T-helper 2 cell treated with Interferon-gamma antibody and Interleukin-4, amounts not matched to agents 5 μg/mL and 100 μg/mL, for 36 hours (primary cell): ENCODE measurements around the gene MTX2.
"Not testable (repeated sequence)": the region's sequence is repeated elsewhere in the genome, so short reads cannot be mapped to it uniquely, and the experiment has no call there.

Experiments used
- DNase-seq: peaks from one replicate; pipeline ENCODE4 v3.0.0; 2021; ENCODE audit warnings: low spot score
- H3K27ac Mint-ChIP-seq: one replicate; pipeline ENCODE4 v1.8.0; 2021; ENCODE audit warnings: mild to moderate bottlenecking, mixed read lengths
- H3K27me3 Mint-ChIP-seq: one replicate; pipeline ENCODE4 v1.8.0; 2021; ENCODE audit warnings: low read depth, mixed read lengths
- H3K36me3 Mint-ChIP-seq: one replicate; pipeline ENCODE4 v1.8.0; 2021; ENCODE audit warnings: low read depth, mixed read lengths
- H3K4me1 Mint-ChIP-seq: one replicate; pipeline ENCODE4 v1.8.0; 2021; ENCODE audit warnings: low read depth, mixed read lengths
- H3K4me3 Mint-ChIP-seq: one replicate; pipeline ENCODE4 v1.8.0; 2022; ENCODE audit warnings: mild to moderate bottlenecking, moderate library complexity, mixed read lengths
- H3K9me3 Mint-ChIP-seq: one replicate; pipeline ENCODE4 v1.8.0; 2021; ENCODE audit warnings: mixed read lengths

The MTX2 gene

DNA sequence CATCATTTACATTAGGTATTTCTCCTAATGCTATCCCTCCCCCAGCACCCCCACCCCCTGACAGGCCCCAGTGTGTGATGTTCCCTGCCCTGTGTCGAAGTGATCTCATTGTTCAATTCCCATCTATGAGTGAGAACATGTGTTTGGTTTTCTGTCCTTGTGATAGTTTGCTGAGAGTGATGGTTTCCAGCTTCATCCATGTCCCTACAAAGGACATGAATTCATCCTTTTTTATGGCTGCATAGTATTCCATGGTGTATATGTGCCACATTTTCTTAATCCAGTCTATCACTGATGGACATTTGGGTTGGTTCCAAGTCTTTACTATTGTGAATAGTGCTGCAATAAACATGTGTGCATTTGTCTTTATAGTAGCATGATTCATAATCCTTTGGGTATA, 36.8 kb downstream of the MTX2 start:
- peaks cover 34% of the 10 kb centered on the region for H3K36me3 Mint-ChIP-seq
- not testable (repeated sequence) for H3K4me1 Mint-ChIP-seq, H3K9me3 Mint-ChIP-seq, H3K27me3 Mint-ChIP-seq, H3K4me3 Mint-ChIP-seq, H3K27ac Mint-ChIP-seq, DNase-seq

DNA sequence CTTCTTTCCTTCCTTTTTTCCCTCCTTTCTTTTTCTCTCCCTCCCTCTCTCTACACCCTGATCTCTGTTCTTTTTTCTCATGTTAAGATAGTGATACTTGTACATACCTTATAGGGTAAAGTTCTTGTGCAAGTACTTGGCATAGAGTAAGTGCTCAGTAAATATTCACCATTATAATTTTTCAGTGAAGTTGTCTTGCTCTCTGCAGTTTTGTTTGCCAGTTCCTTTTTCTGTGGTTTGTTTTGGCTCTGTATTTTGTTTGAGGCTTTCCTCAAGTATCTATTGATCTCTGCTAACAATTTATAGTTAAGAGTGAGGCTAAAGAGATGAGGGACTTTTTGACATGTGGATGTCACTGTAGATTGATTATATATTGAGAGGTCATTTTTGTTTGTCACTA, 48.0 kb downstream of the MTX2 start:
- peak overlapping the region; percentile 16 for H3K27ac Mint-ChIP-seq
- no peaks in the 10 kb centered on the region for H3K36me3 Mint-ChIP-seq
- no peak overlapping the region for H3K4me3 Mint-ChIP-seq
- H3K27me3 Mint-ChIP-seq = no peaks in the 10 kb centered on the region
- DNase-seq = no peak
- H3K4me1 Mint-ChIP-seq = peaks cover 4% of the 10 kb centered on the region
- H3K9me3 Mint-ChIP-seq = no peaks in the 10 kb centered on the region

DNA sequence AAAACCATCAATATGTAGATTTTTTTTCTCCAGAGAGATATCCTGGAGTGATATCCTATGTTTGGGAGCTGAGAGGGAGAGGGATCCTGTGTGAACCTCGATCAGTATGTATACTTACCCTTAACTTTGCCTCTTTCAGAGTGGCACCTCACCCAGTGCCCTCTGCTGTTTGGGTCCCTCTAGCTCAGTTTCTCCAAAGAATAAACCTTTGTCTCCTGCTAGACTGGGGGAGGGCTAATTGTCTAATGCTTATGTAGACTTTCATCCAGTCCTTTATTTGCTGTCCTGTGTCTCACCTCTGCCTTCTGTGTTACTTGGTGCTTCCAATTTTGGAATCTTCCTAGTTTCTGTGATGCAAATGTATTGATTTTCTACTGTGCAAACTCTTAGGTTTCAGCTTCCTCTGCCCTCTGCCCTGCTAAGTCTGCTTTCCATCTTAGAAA, 48.4 kb downstream of the MTX2 start:
- Mint-ChIP-seq H3K36me3 (no peaks in the 10 kb centered on the region), H3K4me1 (peaks cover 4% of the 10 kb centered on the region), H3K27me3 (no peaks in the 10 kb centered on the region), H3K27ac (no peak overlapping the region), H3K4me3 (no peak overlapping the region), H3K9me3 (no peaks in the 10 kb centered on the region)
- no peak for DNase-seq

DNA sequence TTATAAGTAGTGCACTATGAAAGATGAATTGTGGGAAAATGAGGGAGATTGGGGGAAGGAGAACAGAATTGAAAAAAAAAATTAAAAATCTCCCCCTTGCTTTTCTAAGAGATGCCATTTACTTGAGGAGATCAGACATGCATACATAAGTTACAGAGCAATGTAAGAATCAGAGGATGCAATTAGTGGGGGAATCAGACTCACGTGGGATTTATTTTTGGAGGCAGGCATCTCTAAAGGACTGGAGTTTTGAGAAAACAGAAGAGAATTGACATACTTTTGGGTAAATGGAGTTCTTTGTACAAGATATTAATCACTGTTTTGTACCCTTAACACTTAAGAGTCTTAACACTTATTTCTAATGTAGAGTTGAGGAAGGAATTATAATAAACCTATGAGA, 52.7 kb downstream of the MTX2 start:
- H3K27ac Mint-ChIP-seq = no peak overlapping the region
- no peak overlapping the region for H3K4me3 Mint-ChIP-seq
- H3K9me3 Mint-ChIP-seq = no peaks in the 10 kb centered on the region
- no peaks in the 10 kb centered on the region for H3K36me3 Mint-ChIP-seq
- H3K4me1 Mint-ChIP-seq = peaks cover 4% of the 10 kb centered on the region
- DNase-seq = no peak
- no peaks in the 10 kb centered on the region for H3K27me3 Mint-ChIP-seq

DNA sequence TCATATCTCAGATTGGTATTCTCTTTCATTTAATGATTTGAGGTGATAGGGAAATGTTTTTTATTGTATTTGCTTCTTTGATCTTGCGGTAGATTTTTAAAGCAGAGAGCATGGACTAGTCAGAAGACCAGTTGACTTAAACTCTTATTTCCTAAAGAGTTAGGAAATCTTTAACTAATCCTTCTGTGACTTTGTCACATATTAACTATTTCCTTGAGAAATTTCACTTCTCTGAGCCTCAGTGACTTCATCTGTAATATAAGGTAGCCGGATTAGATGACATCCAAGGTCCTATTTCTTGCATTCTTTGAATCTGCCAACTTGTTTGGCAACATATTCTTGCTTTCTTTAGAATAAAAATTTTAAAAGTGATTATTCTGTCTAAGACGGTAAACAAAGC, 55.6 kb downstream of the MTX2 start:
- Mint-ChIP-seq H3K27ac (no peak overlapping the region), H3K4me1 (no peaks in the 10 kb centered on the region), H3K4me3 (no peak overlapping the region), H3K9me3 (no peaks in the 10 kb centered on the region), H3K36me3 (peaks cover 2% of the 10 kb centered on the region), H3K27me3 (no peaks in the 10 kb centered on the region)
- DNase-seq = no peak

DNA sequence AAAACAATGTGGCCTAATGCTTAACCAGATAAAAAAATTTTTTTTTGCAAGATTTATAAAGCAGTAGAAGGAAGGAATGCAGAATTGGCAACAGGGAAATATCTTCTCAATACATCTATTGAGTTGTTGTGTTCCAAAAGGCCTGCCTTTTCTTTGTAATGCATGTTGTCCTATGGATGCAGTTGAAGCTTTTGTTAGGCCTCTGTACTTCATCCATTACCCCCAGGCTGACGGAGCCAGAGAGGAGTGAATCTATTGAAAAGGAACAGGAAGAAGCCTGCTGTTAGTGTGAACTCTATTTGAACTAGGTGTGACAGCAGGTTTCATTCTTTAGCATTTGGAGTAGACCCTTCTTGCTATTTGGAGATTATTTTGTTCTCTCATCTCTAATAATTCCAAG, 56.5 kb downstream of the MTX2 start:
- Mint-ChIP-seq H3K27ac (no peak overlapping the region), H3K4me1 (no peaks in the 10 kb centered on the region), H3K9me3 (no peaks in the 10 kb centered on the region), H3K4me3 (no peak overlapping the region), H3K36me3 (peaks cover 2% of the 10 kb centered on the region), H3K27me3 (no peaks in the 10 kb centered on the region)
- no peak for DNase-seq

DNA sequence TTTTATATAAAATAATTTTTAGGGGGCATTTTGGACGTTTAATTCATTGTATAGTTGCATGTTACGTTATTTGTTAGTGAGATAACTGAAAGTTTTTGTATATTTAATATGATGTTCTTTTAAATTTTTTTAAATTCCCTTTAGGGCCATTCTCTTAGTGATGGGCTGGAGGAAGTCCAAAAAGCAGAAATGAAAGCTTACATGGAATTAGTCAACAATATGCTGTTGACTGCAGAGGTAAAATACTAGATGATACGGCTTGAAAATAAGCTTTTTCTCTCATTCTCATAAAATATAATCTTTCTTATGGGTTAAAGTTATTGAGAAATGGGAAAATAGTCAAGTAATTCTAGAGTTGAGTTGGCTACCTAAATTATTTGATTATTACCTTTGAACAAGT, 58.9 kb downstream of the MTX2 start:
- Mint-ChIP-seq H3K27ac (no peak overlapping the region), H3K4me3 (no peak overlapping the region), H3K4me1 (no peaks in the 10 kb centered on the region), H3K27me3 (no peaks in the 10 kb centered on the region), H3K9me3 (no peaks in the 10 kb centered on the region), H3K36me3 (peaks cover 2% of the 10 kb centered on the region)
- DNase-seq = no peak

DNA sequence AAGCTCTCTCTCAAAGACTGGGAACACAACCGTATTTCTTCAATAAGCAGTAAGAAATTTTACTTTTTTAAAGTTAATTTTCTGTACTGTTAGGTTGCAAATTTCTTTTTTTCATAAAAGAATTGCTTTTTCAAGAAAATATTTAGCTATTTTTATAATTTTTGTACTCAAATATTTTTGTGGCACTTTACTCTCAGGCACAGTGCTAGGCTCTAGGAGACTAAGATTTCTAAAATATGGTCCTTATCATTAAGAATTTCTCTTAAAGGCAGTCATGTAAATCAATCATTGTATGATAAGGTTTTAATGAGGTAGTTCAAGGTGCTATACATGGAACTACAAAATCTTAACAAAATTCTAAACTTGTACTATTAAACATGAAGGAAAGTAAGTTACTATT, 61.4 kb downstream of the MTX2 start:
- no peak for DNase-seq
- Mint-ChIP-seq H3K36me3 (peaks cover 2% of the 10 kb centered on the region), H3K27me3 (no peaks in the 10 kb centered on the region), H3K4me1 (no peaks in the 10 kb centered on the region), H3K4me3 (no peak overlapping the region), H3K27ac (no peak overlapping the region), H3K9me3 (no peaks in the 10 kb centered on the region)

DNA sequence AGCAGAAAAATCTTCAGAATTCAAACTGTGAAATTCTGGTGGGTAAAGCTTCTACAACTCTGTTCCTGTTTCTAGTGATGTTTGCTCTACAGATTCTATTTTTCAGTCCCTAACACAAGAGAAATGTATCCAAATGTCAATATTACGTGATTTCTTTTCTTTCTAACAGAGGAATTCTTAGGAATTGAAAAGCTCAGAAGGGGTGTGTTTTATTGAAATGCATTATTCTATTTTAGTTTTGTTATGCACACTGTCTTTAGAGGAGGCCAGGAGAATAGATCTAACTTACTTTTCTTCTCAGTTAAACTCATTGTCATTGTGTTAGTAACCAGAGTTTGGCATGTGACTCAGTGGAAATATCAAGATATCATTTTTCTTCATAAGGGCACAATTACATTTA, 62.4 kb downstream of the MTX2 start:
- Mint-ChIP-seq H3K27me3 (no peaks in the 10 kb centered on the region), H3K4me1 (no peaks in the 10 kb centered on the region), H3K4me3 (no peak overlapping the region), H3K27ac (no peak overlapping the region), H3K36me3 (peaks cover 2% of the 10 kb centered on the region), H3K9me3 (no peaks in the 10 kb centered on the region)
- DNase-seq = no peak

DNA sequence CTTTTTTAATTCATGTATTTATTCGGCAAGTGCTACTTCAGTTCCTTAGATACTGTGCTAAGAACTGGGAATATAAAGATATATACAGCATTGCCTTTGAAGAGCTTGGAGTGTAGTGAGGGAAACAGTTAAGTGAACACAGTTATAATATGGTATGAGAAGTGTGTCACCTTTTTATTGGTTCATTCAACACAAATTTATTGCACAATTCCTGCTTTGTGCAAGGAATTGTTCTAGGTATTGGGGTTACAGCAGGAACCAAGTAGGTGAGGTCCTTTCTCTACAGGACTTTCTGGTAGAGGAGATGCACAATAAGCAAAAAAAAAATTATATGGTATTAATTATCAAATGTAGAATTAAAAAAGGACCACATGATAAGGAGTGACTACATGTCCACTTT, 65.5 kb downstream of the MTX2 start:
- Mint-ChIP-seq H3K4me1 (no peaks in the 10 kb centered on the region), H3K27me3 (no peaks in the 10 kb centered on the region), H3K4me3 (no peak overlapping the region), H3K27ac (no peak overlapping the region), H3K9me3 (no peaks in the 10 kb centered on the region), H3K36me3 (peaks cover 6% of the 10 kb centered on the region)
- DNase-seq = no peak

DNA sequence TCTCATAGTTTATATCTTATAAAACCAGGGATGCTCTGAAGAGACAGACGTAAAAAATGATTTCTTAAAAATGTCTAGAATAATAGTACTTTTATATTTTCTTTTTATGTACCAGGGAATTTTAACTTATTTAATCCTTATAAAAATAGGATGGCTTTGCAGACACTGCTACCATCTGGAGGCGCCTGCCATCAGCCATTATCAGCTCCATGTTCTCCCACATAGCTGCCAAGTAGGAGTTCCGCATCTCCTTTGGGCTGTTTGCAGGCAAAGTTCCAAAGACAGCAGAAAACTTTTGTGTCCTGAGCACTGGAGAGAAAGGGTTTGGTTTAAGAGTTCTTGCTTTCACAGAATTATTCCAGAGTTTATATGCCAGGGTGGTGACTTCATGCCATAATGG, 69.2 kb downstream of the MTX2 start:
- no peak for DNase-seq
- peaks cover 5% of the 10 kb centered on the region for H3K36me3 Mint-ChIP-seq
- no peaks in the 10 kb centered on the region for H3K9me3 Mint-ChIP-seq
- H3K4me1 Mint-ChIP-seq = no peaks in the 10 kb centered on the region
- no peak overlapping the region for H3K4me3 Mint-ChIP-seq
- no peak overlapping the region for H3K27ac Mint-ChIP-seq
- no peaks in the 10 kb centered on the region for H3K27me3 Mint-ChIP-seq

DNA sequence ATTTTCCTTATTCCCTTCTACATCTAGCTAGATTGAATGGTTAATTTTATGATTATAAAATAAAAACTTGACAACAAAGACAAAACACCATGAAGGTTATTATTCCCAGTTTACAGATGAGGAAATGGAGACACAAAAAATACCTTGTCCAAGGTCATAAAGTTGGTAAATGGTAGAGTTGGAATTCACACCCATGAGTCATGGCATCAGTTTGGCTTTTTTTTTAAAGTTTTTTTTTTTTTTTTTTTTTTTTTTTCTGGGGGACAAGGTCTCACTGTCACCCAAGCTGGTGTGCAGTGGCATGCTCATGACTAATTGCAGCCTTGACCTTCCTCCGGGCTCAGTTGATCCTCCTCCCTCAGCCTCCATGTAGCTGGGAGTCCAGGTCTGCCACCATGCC, 70.0 kb downstream of the MTX2 start:
- Mint-ChIP-seq H3K9me3 (no peaks in the 10 kb centered on the region), H3K27me3 (no peaks in the 10 kb centered on the region), H3K4me1 (no peaks in the 10 kb centered on the region), H3K4me3 (no peak overlapping the region), H3K27ac (no peak overlapping the region), H3K36me3 (peaks cover 5% of the 10 kb centered on the region)
- no peak for DNase-seq

DNA sequence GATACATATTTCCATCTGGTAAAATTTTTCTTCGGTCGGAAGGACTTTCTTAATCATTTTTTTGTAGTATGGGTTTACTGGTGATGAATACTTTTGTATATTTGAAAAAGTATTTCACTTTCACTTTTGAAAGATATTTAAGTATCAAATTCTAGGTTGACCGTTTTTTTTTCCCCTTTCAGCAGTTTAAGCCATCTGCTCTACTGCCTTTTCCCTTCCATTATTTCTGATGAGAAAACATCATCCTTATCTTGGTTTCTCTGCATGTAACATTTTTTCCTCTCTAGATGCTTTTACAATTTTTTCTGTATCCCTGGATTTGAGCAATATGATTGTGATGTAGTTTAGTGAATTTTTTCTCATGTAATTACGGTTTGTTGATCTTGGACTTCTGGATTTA, 87.0 kb downstream of the MTX2 start:
- DNase-seq = no peak
- Mint-ChIP-seq H3K27me3 (peaks cover 22% of the 10 kb centered on the region), H3K4me1 (no peaks in the 10 kb centered on the region), H3K36me3 (no peaks in the 10 kb centered on the region), H3K4me3 (no peak overlapping the region), H3K9me3 (no peaks in the 10 kb centered on the region), H3K27ac (no peak overlapping the region)

DNA sequence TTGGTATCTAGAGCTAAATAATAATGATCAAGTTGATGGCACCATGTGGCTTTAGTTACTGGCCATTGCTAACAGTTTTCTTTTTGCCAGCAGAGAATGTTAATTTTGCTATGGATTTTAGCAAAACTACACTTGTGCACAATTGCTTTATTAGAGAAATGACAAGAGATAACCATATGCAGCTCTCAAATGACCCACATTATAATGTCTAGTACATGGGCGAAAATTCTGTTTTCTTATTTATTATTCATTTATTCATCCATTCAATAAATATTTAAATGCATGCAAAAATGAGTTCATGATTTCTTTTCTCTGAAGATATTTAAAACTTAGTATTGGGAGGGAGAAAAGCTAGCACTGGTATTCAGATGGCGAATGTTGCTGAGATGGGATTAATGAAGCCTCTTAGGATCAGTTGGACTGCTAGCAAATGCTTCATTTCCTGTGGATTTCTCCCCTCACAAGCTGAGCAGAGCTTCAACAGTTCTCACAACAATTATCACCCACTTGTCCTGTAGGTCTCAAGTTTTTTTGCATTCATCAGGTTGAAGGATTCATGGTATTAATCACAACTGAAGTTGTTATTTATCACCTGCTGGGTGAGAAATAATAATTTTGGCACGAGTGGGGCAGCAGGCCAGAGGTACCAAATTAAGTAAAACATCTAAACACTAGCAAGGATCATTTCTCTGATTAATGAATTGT, 95.2 kb downstream of the MTX2 start:
- Mint-ChIP-seq H3K4me3 (no peak overlapping the region), H3K27ac (no peak overlapping the region), H3K36me3 (no peaks in the 10 kb centered on the region), H3K9me3 (no peaks in the 10 kb centered on the region), H3K27me3 (peaks cover 11% of the 10 kb centered on the region), H3K4me1 (no peaks in the 10 kb centered on the region)
- no peak for DNase-seq

DNA sequence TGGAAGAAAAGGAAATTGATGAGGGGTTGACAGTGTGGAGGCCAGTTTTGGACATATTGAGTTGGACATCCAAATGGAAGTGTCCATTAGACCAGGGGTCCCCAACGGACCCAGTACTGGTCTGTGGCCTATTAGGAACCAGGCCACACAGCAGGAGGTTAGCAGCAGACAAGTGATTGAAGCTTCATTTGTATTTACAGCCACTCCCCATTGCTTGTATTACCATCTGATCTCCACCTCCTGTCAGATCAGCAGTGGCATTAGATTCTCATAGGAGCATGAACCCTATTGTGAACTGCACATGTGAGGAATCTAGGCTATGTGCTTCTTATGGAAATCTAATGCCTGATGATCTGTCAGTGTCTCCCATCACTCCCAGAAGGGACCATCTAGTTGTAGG, 99.1 kb downstream of the MTX2 start:
- H3K4me3 Mint-ChIP-seq = no peak overlapping the region
- peaks cover 13% of the 10 kb centered on the region for H3K27me3 Mint-ChIP-seq
- no peaks in the 10 kb centered on the region for H3K9me3 Mint-ChIP-seq
- H3K27ac Mint-ChIP-seq = no peak overlapping the region
- H3K36me3 Mint-ChIP-seq = no peaks in the 10 kb centered on the region
- no peaks in the 10 kb centered on the region for H3K4me1 Mint-ChIP-seq
- DNase-seq = no peak
